Pons (tissue), 1 donor: ENCODE measurements around the gene FETUB.

ENCODE experiments used
- DNase-seq: peaks from one replicate; pipeline ENCODE4 v3.0.0-alpha.2; 2016; ENCODE audit warnings: low spot score

Gene FETUB, protein sequence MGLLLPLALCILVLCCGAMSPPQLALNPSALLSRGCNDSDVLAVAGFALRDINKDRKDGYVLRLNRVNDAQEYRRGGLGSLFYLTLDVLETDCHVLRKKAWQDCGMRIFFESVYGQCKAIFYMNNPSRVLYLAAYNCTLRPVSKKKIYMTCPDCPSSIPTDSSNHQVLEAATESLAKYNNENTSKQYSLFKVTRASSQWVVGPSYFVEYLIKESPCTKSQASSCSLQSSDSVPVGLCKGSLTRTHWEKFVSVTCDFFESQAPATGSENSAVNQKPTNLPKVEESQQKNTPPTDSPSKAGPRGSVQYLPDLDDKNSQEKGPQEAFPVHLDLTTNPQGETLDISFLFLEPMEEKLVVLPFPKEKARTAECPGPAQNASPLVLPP

DNA sequence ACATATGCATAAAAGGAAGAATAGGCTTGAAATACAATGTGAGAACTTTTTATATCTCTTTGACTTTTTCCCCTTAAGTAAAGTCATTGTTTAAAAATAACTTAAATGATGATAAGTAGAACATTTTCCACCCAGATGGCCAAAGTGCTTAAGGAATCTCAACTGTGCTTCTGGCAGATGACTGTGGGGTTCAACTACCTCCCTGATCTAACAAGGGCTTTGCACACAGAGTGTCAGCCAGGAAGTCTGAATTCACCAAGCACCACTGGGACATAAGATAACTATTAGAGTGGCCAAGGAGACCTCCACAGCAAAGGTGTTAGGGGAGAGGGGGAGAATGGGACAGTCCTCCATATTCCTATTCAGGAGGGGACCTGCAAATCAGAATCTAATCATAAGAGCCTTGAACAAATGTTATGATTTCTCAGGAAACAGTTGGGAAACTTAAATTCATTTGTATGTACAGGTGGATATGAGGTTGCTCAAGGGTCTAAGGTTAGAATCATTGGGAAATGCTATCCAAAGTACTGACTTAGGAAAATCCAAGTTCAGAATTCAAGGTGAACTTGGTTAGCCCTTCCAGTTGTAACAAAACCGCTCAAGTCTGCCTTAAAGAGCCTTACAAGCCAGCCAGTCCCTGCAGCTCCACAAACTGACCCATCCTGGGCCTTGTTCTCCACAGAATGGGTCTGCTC is at the start of gene FETUB:
Gene FETUB (plus strand): TSS at position 622 of the 695 bp plus-strand sequence. CDS start 62 bp downstream, at position 684.
- DNase-seq, result no peak

DNA sequence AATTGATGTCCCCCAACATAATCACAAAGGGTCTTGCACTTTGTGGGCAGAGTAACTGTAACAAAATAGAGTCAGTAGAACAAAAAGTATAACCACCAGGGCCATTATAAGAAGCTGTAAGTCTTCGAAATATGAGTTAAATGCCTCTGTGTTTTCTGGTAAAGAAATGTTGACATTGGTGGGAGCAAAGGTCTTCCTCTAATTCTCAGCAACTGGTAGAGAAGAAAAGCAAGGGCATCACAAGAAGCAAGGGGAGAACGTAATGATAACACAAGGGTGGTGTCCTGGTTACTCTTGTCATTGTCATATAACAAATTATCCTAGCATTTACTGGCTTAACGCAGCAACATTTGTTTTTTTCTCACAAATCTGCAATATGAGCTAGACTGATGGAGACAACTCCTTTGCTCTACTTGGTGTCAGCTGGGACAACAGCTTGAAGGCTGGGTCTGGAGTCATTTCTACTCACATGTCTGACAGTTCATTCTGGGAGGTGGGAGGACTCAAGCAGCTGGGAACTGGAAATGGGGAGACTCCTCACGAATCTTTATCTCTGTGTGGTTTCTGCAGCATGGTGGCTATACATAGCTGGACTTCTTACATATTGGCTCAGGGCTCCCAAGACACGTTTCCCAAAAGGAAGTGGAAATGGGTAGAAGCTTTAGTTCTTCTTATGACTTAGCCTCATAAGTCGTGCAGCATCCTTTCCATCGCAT is 49.5 kb upstream of the FETUB start:
- DNase-seq, result no peak

DNA sequence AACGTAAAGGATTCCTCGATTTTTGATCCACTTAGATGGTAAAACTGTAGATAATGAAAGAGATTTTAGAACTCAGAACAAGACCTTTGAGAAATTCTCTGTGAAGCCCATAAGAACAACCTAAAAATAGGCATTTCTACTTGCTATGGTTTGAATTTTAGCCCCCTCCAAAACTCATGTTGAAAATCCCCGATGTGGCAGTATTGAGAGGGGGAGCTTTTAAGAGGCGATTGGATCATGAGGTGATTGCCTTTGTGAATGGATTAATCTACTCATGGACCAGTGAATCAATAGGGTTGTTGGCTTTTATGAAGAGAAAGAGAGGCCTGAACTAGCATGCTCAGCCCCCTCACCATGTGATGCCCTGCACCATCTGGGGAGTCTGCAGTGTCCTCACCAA is 47.5 kb upstream of the FETUB start:
- no peak for DNase-seq

DNA sequence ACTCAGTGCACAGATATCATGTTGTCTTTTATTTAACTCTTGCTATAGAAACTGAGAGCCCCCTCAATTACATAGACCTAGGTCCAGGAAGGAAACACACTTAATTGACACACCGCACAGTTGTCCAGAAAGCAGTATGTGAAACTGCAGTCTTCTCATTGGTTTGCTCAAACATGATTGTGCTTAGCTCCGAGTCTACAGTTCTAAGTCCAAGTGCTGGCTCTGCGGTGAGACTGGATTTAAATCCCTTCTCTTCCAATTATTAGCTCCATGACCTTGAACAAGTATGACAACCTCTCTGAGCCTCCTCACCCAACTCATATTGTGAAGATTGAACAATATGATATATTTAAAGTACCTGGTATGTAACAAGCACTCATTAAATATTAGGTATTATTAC is 46.3 kb upstream of the FETUB start:
- DNase-seq, result no peak

DNA sequence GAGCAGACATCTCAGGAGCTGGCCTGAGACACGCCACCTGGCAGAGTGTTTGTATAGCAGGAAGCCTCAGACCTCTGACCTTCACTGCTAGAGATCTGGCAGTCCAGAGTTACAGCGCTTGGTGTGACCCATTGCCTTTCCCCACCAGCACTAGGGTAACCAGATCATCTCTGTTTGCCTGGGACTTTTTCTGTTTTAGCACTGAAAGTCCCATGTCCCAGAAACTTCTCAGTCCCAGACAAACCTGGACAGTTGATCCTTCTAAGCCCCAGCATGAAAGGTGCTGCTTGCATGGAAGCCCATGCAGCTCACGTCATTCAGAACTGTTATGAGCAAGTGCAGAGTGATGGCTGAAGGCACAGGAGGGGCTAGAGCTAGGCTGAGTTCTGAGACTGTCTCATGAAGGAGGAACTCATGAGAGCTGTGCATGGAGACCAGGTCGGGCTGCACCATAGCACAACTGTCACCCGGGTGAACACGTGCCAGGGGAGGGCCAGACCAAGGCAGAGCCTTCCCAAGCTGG is 45.5 kb upstream of the FETUB start:
- DNase-seq, result no peak

DNA sequence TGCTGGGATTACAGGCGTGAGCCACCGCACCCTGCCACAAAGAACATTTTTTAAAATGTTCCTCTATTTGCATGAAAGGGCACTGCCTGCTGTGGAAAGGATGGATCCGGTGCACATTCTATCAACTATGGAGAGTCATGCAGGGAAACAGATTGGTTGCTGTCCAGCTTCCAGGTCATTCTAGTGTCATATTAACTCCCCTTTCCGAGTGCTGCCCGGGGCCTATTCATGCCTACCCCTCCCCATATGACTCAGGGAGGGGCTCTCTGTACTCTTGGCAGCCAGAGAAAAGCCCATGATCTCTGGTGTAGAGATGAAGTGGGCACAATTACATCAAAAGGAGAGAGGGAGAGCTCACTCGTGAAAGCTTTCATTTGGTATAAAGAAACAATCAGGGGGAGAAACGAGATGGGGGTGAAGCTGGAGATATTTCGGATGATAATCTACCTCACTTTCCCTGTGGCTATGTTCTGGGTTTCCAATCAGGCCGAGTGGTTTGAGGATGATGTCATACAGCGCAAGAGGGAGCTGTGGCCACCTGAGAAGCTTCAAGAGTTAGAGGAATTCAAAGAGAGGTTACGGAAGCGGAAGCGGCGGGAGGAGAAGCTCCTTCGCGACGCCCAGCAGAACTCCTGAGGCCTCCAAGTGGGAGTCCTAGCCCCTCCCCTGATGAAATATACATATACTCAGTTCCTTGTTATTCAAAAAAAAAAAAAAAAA is 43.5 kb upstream of the FETUB start:
- DNase-seq, result no peak

DNA sequence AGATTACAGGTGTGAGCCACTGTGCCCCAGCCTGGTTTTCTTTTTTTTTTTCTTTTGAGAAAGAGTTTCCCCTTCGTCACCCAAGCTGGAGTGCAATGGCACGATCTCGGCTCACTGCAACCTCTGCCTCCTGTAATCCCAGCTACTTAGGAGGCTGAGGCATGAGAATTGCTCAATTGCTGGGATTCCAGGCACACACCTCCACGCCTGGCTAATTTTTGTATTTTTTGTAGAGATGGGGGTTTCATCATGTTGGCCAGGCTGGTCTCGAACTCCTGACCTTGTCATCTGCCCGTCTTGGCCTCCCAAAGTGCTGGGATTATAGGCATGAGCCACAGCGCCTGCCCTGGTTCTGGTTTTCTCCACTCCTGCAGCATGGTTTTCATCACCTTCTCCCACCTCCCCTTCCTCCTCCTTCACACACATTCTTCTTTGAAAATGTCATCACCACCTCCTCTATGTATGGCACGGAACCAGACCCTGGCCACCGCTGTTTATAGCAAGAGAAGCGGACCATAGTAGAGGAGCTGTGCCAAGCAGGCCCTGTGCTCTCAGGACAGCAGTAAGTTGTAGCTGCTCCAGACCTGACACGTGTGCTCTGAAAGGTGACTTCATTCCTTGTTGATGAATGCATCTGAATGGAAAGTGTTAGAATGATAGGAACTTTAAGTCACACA is 42.0 kb upstream of the FETUB start:
- no peak for DNase-seq

DNA sequence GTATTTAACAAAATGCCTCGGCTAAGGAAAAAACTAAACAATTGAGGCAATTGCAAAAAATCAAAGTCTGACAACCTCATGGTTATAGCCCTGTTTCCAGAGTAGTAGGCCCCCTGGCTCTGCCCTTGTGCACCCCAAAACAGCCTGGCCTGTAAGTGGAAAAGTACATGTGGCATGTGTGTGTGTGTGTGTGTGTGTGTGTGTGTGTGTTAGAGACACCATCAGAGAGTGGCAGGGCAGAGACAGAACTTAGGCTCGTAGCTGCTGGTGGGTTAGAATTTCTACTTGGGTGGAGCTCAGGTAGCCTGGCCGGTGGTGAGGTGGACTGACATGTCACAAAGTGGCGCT is 41.4 kb upstream of the FETUB start:
- no peak for DNase-seq

DNA sequence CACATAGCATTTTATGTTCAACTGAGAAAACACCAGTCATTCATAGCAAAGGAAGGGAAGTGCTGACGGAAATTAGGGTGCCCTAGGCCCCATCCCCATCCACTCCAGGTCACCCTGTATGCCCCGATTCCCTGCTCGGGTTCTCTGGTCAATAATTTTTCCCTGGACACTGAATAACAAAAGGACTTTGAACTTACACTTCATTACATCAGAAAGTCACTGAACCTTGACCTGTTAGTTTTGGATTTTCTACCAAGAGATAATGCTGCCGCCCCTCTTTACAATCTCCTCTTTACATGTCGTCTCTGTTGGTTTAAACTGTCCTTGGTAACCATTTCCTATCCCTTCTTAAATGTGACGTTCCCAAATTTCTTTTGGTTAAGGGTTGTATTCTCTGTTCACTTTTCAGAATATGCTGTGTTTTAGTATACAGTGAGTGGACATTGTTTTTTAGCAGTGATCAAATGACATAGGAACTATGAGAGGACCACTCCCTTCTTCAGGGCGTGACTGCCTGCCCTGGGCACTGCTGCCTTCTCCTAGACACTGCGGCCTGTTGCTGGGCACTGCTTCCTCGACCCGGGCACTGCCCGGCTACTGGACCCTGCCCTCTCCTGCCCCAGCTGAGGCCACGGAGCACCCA is 40.9 kb upstream of the FETUB start:
- no peak for DNase-seq

DNA sequence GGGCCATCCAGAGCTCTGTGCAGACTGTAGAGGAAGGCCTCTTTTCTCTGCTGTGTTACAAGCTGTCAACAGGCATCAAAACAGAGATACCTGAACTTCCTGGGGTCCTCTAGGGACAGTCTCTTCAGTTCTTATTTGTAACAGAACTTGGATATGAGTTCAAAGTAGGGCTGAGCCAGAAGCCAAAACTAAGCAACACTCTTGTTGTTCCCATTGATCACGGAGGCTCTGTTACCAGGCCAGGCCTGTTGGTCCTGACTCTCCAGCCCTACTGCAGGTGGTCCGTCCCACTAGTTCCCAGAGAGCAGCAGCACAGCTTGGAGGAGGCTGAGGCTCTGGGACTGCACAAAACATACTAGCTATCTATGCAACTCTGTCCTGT is 40.4 kb upstream of the FETUB start:
- DNase-seq, result no peak

DNA sequence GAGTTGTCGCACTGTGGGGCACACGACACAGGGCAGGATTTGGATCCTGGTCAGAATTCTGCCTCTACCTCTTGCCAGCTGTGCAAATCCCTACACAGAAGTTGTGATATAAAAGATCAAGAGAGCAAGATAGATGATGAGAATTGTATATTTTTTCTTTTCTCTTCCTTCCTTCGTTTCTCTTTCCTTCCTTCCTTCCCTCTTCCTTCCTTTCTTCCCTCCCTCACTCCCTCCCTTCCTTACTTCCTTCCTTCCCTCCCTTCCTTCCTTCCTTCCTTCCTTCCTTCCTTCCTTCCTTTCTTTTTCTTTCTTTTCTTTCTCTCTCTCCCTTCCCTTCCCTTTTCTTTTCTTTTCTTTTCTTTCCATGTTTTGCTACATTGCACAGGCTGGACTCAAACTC is 39.3 kb upstream of the FETUB start:
- DNase-seq, result no peak

DNA sequence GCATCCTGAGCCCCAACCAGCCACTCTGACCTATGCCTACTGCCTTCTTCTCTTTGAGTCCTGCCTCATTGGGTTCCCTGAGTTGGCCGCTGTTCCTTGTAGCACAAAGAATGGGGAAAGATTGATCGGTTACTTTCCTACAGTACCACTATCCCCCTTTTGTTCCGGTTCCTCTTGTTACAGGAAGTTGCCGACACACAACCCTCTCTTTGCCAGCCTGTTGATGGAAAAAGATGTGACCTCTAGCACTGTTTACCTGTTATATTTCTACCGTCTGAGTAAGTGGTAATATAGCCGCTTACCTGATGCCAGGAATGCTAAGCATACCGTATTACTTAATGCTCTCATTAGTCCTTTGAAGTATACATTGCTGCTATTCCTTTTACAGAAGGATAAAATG is 37.0 kb upstream of the FETUB start:
- no peak for DNase-seq

DNA sequence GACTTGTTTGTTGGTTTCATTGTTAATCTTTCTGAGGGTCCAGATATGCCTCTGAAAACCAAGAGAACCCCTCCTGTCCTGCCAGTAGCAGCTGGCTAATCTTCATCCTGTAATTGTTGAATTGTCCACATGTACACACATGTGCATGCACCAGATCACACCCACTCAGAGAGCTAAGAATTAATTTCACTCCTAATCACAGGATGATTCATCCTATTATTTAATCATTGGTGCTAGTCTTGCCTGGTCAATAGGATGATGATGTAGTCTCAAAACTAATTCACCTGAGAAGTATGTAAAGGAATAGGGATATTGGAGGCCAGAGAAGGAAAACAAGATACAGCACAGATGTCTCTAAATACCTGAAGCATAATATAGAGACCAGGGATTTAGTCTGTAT is 35.1 kb upstream of the FETUB start:
- DNase-seq, result no peak

DNA sequence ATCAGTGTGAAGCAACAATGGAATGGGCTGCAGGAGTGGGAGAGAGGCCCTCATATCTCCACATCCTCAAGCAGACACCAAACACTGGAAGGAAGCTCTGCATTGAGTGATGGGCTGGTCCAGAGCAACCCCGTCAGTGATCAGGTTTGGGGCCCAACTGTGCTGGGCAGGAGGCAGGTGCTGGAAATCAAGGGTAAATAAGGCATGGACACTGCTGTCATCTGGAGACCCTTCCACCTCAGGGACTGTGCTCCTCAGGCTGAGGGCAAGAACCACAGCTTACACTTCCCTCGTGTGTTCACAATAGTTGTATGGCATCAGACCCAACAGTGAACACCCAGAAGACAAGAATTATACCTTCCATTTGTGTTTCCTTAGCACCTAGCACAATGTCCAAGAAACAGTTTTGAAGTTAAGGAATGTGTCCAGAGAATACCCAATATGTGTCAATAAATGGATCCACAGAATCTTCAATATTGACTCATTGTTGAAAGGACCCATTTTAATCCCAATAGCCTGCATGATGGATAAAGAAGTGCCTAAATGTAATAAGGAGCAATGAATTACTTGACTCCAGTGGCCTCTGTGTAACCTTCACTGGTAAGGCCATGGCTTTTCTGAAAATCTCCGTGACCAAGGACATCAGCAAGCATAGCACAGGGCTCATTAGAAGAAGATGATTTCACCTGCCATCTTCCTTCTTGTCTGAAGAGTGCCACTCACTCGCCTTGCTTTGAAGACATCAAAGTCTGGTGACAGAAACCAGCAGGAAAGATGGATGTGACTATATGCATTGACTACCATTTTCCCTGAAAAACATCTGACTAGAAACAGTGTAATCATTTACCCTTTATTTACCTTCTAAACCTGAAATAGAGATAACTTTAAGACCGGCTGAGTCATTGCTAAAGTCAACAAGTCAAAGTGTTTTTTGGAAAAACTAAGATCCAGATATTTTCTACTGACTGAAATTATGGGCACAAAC is 34.3 kb upstream of the FETUB start:
- no peak for DNase-seq

DNA sequence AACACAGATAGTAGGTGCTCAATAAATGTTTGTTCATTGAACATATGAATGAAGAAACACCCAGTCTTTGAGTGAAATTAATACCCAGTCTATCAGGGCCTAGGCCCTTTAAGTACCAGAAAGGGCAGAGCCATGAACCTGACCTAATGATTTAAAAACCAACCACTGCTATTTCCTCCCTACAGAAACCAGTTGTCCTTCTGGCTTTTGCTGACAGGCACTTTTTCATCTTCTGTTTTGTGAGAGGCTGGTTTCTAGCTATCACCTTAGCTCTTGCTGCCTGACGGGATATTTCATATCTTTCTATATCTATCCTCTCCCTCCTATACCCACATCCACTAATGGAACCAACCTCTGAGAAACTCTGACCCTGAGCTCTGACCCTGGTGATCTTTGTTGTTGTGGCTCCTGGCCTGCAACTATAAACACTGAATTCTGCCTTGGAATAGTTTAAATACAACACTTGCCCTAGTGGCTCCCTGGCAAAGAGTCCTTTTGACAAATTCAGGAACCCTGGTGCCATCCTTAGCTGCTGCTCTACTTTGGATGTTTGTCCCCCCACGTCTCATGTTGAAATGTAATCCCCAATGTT is 31.5 kb upstream of the FETUB start:
- no peak for DNase-seq

DNA sequence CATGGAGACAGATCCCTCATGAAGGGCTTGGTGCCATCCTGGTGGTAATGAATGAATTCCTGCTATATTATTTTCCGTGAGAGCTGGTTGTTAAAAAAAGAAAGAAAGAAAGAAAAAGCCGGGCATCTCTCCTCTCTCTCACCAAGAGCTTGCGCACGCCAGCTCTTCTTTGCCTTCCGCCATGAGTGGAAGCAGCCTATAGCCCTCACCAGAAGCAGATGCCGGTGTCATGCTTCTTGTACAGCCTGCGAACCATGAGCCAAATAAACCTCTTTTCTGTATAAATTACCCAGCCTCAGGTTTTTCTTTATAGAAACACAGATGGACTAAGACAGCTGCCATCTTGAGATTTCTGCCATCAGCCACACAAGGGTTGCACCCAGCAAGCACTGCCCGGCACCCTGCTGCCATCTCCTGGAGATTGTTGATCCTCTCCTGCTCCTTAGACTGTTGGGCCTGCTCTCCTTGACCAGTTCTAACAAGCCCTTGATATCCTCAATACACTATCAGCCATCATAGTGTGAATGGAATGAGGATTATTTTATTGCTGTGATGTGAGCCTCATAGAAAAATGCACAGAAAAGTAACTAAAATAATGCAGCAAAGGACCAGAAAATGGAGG is 30.8 kb upstream of the FETUB start:
- no peak for DNase-seq

DNA sequence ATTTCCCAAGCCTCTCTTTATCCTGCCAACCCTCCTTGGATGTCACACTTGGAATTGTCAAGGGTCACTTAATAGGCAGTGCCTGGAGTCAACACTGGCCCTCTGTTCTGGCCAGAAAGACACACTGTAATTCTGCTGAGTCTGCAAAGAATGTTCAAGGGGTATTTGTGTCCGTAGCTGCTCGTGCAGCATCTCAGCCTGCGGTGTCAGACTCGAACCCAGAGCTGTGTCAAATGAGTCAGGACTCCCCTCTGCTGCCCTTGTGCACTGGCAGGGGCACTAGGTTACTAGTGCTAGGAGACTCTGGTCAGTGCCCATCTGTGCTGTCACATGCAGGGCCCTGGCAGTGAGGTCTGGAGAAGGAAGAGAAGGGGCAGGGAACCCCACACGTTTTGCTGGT is 28.1 kb upstream of the FETUB start:
- DNase-seq, result no peak

DNA sequence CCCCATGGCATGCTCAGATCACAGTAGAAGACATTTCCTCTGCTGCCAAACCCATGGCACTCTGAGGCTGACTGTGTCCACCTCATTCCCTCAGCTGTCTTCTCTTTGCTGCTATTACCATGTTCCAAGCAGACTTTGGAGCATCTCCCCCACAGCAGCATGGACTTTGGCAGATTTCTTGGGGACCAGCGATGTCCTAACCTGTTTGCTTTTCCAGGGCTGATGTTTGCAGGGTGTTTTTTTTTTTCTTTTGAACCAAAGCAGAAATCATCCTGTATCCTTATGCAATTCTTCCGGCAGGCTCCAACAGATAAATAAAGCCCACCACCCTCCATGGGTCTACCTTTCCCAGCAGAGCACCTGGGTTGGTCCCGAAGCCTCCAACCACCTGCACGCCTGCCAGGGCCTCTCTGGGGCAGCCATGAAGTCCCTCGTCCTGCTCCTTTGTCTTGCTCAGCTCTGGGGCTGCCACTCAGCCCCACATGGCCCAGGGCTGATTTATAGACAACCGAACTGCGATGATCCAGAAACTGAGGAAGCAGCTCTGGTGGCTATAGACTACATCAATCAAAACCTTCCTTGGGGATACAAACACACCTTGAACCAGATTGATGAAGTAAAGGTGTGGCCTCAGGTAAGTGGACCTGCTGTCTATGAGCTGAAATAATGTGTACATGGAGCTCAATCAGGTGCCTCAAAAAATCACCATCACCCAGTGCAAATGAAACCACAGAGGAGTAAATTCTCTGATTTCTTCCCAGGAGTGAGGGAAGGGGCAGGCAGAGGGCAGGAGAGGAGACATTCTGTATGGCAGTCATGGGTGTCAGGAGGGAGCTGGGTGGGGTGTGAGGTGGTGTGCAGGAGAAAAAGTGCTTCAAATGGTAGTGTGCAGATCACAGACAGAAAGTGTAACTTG is 27.2 kb upstream of the FETUB start, which contains the start of gene AHSG:
Gene AHSG (plus strand): TSS at position 340 of the 916 bp plus-strand sequence. CDS start 82 bp downstream, at position 422.
- DNase-seq, result no peak
